RWPE2 (cell line): Measurements from ENCODE around the gene ZNF605.

Source experiments
- ATAC-seq: fragments of 200-7000 bp; cut with Tn5 transposase; 3 replicates; pipeline ENCODE4 v1.9.1; 2021; ENCODE audit warnings: low read depth
- DNase-seq: peaks from one replicate; pipeline ENCODE4 v3.0.0-alpha.2; 2020; ENCODE audit warnings: low spot score
- H3K27ac ChIP-seq: fragments of 450-650 bp; 2 replicates; pipeline ENCODE4 v1.5.1; 2017; ENCODE audit warnings: mild to moderate bottlenecking; ENCODE audit not compliant: poor library complexity, severe bottlenecking
- H3K27me3 ChIP-seq: fragments of 250-450 bp; sonication (Bioruptor Pico); 2 replicates; pipeline ENCODE4 v1.5.1; 2021; ENCODE audit warnings: mild to moderate bottlenecking, moderate library complexity; ENCODE audit not compliant: insufficient read depth, poor library complexity, severe bottlenecking
- H3K36me3 ChIP-seq: fragments of 250-450 bp; sonication (Bioruptor Pico); 2 replicates; pipeline ENCODE4 v1.5.1; 2020; ENCODE audit warnings: low read depth, mild to moderate bottlenecking, moderate library complexity
- H3K4me1 ChIP-seq: fragments of 250-450 bp; sonication (Bioruptor Pico); 2 replicates; pipeline ENCODE4 v1.5.1; 2021; ENCODE audit warnings: mild to moderate bottlenecking, moderate library complexity; ENCODE audit not compliant: insufficient read depth, poor library complexity, severe bottlenecking
- H3K4me3 ChIP-seq: fragments of 250-450 bp; sonication (Bioruptor Pico); 2 replicates; pipeline ENCODE4 v1.5.1; 2021; ENCODE audit warnings: mild to moderate bottlenecking, moderate library complexity; ENCODE audit not compliant: severe bottlenecking
- H3K9me3 ChIP-seq: fragments of 250-450 bp; sonication (Bioruptor Pico); 2 replicates; pipeline ENCODE4 v1.5.1; 2021; ENCODE audit warnings: mild to moderate bottlenecking, moderate library complexity; ENCODE audit not compliant: severe bottlenecking
- CTCF ChIP-seq: fragments of 450-650 bp; IDR thresholded peaks from one replicate; pipeline ENCODE4 v1.5.1; 2017; ENCODE audit warnings: mild to moderate bottlenecking, moderate library complexity; ENCODE audit not compliant: poor library complexity, severe bottlenecking

The ZNF605 gene

GRCh38 chr12:132952371-132953162, 3.5 kb downstream of the ZNF605 start:
- H3K27me3 ChIP-seq = no peaks in the 10 kb centered on the region
- no peak overlapping the region for H3K27ac ChIP-seq
- DNase-seq = no peak
- peaks cover 22% of the 10 kb centered on the region for H3K9me3 ChIP-seq
- no peak for TF ChIP-seq CTCF
- H3K4me3 ChIP-seq = no peak overlapping the region
- no peak for ATAC-seq
- peaks cover 6% of the 10 kb centered on the region for H3K36me3 ChIP-seq
- H3K4me1 ChIP-seq = peaks cover 6% of the 10 kb centered on the region

GRCh38 chr12:132951649-132952048, 4.5 kb downstream of the ZNF605 start:
- DNase-seq (no peak), ATAC-seq (no peak)
- Histone ChIP-seq H3K9me3 (peaks cover 22% of the 10 kb centered on the region), H3K36me3 (peaks cover 15% of the 10 kb centered on the region), H3K4me1 (peaks cover 6% of the 10 kb centered on the region), H3K27me3 (no peaks in the 10 kb centered on the region), H3K27ac (no peak overlapping the region), H3K4me3 (no peak overlapping the region)
- no peak for TF ChIP-seq CTCF

- Histone ChIP-seq H3K36me3 (peaks cover 15% of the 10 kb centered on the region), H3K4me1 (peaks cover 6% of the 10 kb centered on the region), H3K9me3 (peaks cover 22% of the 10 kb centered on the region), H3K4me3 (no peak overlapping the region), H3K27ac (no peak overlapping the region), H3K27me3 (no peaks in the 10 kb centered on the region)
- no peak for TF ChIP-seq CTCF
- no peak for DNase-seq
- no peak for ATAC-seq
Observed at GRCh38 chr12:132950844-132951535, 5.1 kb downstream of the ZNF605 start.

GRCh38 chr12:132949936-132950837, 5.9 kb downstream of the ZNF605 start:
- H3K36me3 ChIP-seq = peaks cover 19% of the 10 kb centered on the region
- H3K27me3 ChIP-seq = no peaks in the 10 kb centered on the region
- H3K4me3 ChIP-seq = no peak overlapping the region
- H3K4me1 ChIP-seq = peaks cover 6% of the 10 kb centered on the region
- ATAC-seq (no peak), DNase-seq (no peak)
- H3K27ac ChIP-seq = no peak overlapping the region
- peaks cover 19% of the 10 kb centered on the region for H3K9me3 ChIP-seq
- no peak for TF ChIP-seq CTCF
